Pancreas (tissue), 10 donors: Measurements from ENCODE around the gene PPP6R3. TPM values are rescaled to one million over a fixed set of nuclear protein-coding genes. Genes with fewer than 3 reads are reported as not detected.
A peak's percentile ranks its signal among the peaks of the same experiment; 100 is the strongest.
"Not testable (repeated sequence)": the region's sequence is repeated elsewhere in the genome, so short reads cannot be mapped to it uniquely, and the experiment has no call there.

Experiments
- ATAC-seq, 4 donors: fragments of 200-7000 bp; cut with Tn5 transposase; one replicate each; pipeline versions ENCODE4 v1.8.0 to v1.9.1; 2020; ENCODE audit warnings: mild to moderate bottlenecking in 4 of 4, moderate library complexity in 4 of 4
- DNase-seq, 6 donors: peaks; one replicate each; pipeline ENCODE4 v3.0.0-alpha.2; 2020
- FAIRE-seq: peaks from 2 replicates; lab custom pipeline; 2012; peaks lifted over from hg19 to GRCh38; lab: Jason Lieb, UNC
- H3K27ac ChIP-seq, 4 donors: fragments of 200-600 bp; sonication (generic); 1 replicate in 3 of 4; 2 replicates in 1 of 4; pipeline versions ENCODE4 v1.5.0 to v1.8.0; 2020
- H3K27me3 ChIP-seq, 4 donors: fragments of 200-600 bp; one replicate each; pipeline ENCODE4 v1.8.0; 2021
- H3K36me3 ChIP-seq, 3 donors: fragments of 200-600 bp; sonication (generic) in 1 of 3; one replicate each; pipeline versions ENCODE4 v1.5.0 to v1.8.0; 2020 to 2021
- H3K4me1 ChIP-seq, 3 donors: fragments of 200-600 bp; one replicate each; pipeline ENCODE4 v1.8.0; 2021
- H3K4me3 ChIP-seq, 4 donors: fragments of 200-600 bp; sonication (generic) in 2 of 4; one replicate each; pipeline versions ENCODE4 v1.5.0 to v1.8.0; 2020 to 2021
- H3K9me3 ChIP-seq, 4 donors: fragments of 200-600 bp; one replicate each; pipeline ENCODE4 v1.8.0; 2021
- CTCF ChIP-seq, 4 donors: fragments of 200-600 bp; sonication (generic) in 3 of 4; IDR thresholded peaks; one replicate each; pipeline versions ENCODE4 v1.5.0 to v1.8.0; 2021; ENCODE audit warnings: antibody characterized with exemption in 4 of 4
- WGBS, 2 donors: extraction: QIAGEN DNeasy Blood & Tissue Kit; methylation state at CpG; one replicate each; pipeline ENCODE4 v1.1.7; 2013; 5-methylcytosine and 5-hydroxymethylcytosine counted together
- intact Hi-C, 3 donors: fragments of 100-400 bp; cut with DNase I; formaldehyde crosslinking; loops; one replicate each; pipeline versions ENCODE4 v1.11.1 to v1.14.2; 2022
- polyA plus RNA-seq, 2 donors: library from polyadenylated mRNA; stranded (reverse); fragments of 200-250 nt; gene quantifications; one replicate each; pipeline ENCODE4 v1.2.3, GENCODE V29; 2013
- total RNA-seq, 6 donors: library from RNA; stranded (reverse); fragmentation: NEBNext Ultra II Directional in 4 of 6; extraction: Animal tissue kit (Norgen Biotek cat#: 25700) in 4 of 6; gene quantifications; one replicate each; pipeline versions ENCODE4 v1.2.1 to v1.2.4, GENCODE V29; 2021 to 2023
- donor health status: healthy with polysubstance abuse.
- donor health status: DM: no; HTN: no; CAD: no; lungs with moderate emphysema.
- donor health status: DM: no; HTN: no; CAD: no.
- donor health status: control.
- donor health status: control.
- donor health status: Bipolar disorder and iron deficiency.
- donor health status: DM: yes; HTN: yes; CAD: no.
- donor health status: DM: no; HTN: no; CAD: no.
- donor health status: DM: no; HTN: no; CAD: no.
- donor health status: DM: yes; HTN: yes; CAD: no.

The PPP6R3 gene
- total and polyA plus RNA-seq, 8 donors: 19.5 to 56.0 (median 33.5) TPM

GRCh38 chr11:68470304-68470811 lies 9.8 kb downstream of the PPP6R3 start:
- intact Hi-C loops: no loop called here
- WGBS, 2 donors: 92 to 98% methylated on average over 4 of the region's 4 CpGs

DNA sequence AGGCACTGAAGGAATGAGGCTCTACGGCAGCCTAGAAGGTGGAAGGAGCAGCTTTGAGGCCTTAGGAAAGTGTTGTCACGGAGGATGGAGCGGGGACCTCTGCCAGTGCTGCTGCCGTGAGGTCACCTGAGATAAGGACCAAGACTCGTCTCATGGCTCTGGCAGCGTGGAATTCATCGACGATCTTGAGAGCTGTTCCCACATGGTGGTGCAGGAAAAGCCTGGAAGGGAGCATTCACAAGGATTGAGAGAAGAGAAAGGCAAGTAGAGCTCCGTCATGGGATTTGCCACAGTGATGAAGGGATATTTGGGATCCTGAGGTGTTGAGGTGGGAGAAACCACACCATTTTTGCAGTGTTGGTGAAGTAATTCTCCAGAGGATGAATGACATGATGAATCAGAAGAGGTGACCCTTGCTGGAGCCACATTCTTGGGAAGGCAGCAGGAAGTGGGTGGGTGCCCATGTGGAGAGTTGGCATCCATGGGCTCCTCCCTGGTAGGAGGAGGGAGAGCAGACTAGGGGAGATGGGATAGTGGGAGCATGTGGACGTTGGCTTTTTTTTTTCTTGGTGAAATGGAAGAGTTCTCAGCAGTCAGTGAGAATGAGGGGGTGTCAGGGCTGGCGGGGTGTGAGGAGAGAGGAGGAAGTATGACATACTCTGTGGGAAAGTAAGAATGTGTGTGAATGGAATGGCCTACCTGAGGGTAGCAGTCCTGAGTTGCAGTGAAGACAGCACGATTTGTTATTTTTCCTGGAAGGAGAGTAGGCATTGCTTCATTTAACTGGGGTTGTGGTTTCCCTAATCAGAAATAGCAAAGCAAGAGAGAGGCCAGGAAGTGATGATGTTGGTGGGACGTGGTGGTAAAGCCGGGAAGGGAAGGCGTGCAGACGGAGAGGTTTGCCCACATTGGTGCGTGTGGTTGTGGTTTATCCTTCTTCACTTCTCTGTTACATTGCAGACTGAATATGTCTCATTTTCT lies 11.1 kb downstream of the PPP6R3 start:
- intact Hi-C loops: no loop called here
- ATAC-seq (peak in 2 of 4 donors; percentile 20 to 43), DNase-seq (no peak), FAIRE-seq (no peak)
- peaks cover 15 to 29% (median 21%) of the 10 kb centered on the region in 3 donors for H3K4me1 ChIP-seq
- no peaks in the 10 kb centered on the region for H3K36me3 ChIP-seq
- TF ChIP-seq CTCF (IDR thresholded peaks at IDR 0.05): no peak
- 80 to 84% methylated on average over 17 of the region's 17 CpGs for WGBS, 2 donors
- no peaks in the 10 kb centered on the region for H3K27me3 ChIP-seq
- no peaks in the 10 kb centered on the region for H3K9me3 ChIP-seq
- H3K27ac ChIP-seq: no peak overlapping the region
- no peak overlapping the region for H3K4me3 ChIP-seq

More at GRCh38 chr11:68470304-68470811, 9.8 kb downstream of the PPP6R3 start:
- FAIRE-seq (no peak), DNase-seq (no peak), ATAC-seq (peak in 1 of 4 donors; percentile 11)
- Histone ChIP-seq H3K4me3 (no peak overlapping the region), H3K4me1 (peaks cover 16 to 33% (median 31%) of the 10 kb centered on the region in 3 donors), H3K27me3 (no peaks in the 10 kb centered on the region), H3K27ac (no peak overlapping the region), H3K36me3 (no peaks in the 10 kb centered on the region), H3K9me3 (no peaks in the 10 kb centered on the region)
- no peak for TF ChIP-seq CTCF (IDR thresholded peaks at IDR 0.05)

DNA sequence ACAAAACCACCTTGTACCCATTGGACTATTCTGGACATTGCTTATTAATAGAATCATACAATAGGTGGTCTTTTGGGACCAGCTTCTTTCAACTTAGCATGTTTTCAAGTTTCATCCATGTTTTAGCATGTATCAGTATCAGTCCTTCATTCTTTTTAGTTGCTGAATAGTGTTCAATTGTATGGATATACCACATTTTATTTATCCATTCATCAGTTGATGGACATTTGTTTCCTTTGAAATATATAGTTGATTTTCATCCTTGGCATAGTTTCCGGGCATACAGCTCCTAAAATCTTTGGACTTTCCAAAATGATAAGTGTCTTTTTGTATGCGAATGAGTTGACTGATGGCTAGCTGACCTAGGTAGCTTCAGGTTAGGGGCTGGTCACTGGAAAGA lies 12.2 kb downstream of the PPP6R3 start:
- H3K36me3 ChIP-seq: no peaks in the 10 kb centered on the region
- intact Hi-C loops: no loop called here
- no peaks in the 10 kb centered on the region for H3K9me3 ChIP-seq
- TF ChIP-seq CTCF (IDR thresholded peaks at IDR 0.05): no peak
- no peak for FAIRE-seq
- 86 to 92% methylated on average over 2 of the region's 2 CpGs for WGBS, 2 donors
- H3K4me3 ChIP-seq: no peak overlapping the region
- H3K27me3 ChIP-seq: no peaks in the 10 kb centered on the region
- H3K27ac ChIP-seq: no peak overlapping the region
- DNase-seq: no peak
- H3K4me1 ChIP-seq: peaks cover 15 to 26% (median 21%) of the 10 kb centered on the region in 3 donors
- no peak for ATAC-seq

- Histone ChIP-seq H3K27me3 (no peaks in the 10 kb centered on the region), H3K4me3 (no peak overlapping the region), H3K4me1 (peaks cover 15 to 21% (median 18%) of the 10 kb centered on the region in 3 donors), H3K9me3 (no peaks in the 10 kb centered on the region), H3K36me3 (no peaks in the 10 kb centered on the region), H3K27ac (no peak overlapping the region)
- TF ChIP-seq CTCF (IDR thresholded peaks at IDR 0.05): no peak
- WGBS, 2 donors: 86 to 96% methylated on average over 1 of the region's 1 CpG
- FAIRE-seq: no peak
- no peak for ATAC-seq
- DNase-seq: no peak
- intact Hi-C loops: no loop called here
These were observed 13.1 kb downstream of the PPP6R3 start for GRCh38 chr11:68473693-68474092.

- FAIRE-seq, H3K4me3 ChIP-seq, H3K27ac ChIP-seq, intact Hi-C loops, H3K9me3 ChIP-seq, H3K27me3 ChIP-seq, H3K36me3 ChIP-seq, DNase-seq, ATAC-seq: not testable (repeated sequence)
- peaks cover 10 to 13% (median 11%) of the 10 kb centered on the region in 3 donors for H3K4me1 ChIP-seq
- WGBS, 2 donors: 92 to 97% methylated on average over 19 to 34 of the region's 34 CpGs
These were observed 15.1 kb downstream of the PPP6R3 start for GRCh38 chr11:68475626-68476025.
